IMR-90 (cell line): ENCODE measurements around the gene SAMSN1.

Source experiments
- CTCF ChIP-seq: conservative IDR thresholded peaks from 2 replicates; pipeline ENCODE4 v1.5.1; 2012; ENCODE audit warnings: mild to moderate bottlenecking, low read depth, low read length, improper control_type of control experiment
- POLR2A ChIP-seq: IDR thresholded peaks from 2 replicates; pipeline ENCODE4 v1.6.1; 2012; ENCODE audit warnings: mild to moderate bottlenecking, low read depth, low read length
- RAD21 ChIP-seq: IDR thresholded peaks from 2 replicates; pipeline ENCODE4 v1.6.1; 2012; ENCODE audit warnings: low read length, improper control_type of control experiment
- RFX5 ChIP-seq: IDR thresholded peaks from 2 replicates; pipeline ENCODE4 v1.8.0; 2012; ENCODE audit warnings: low read depth, mild to moderate bottlenecking, low read length, moderate library complexity
- USF2 ChIP-seq: fragments of 150-350 bp; IDR thresholded peaks from 2 replicates; pipeline ENCODE4 v1.6.1; 2017; ENCODE audit warnings: mild to moderate bottlenecking, antibody characterized with exemption, low read length, low read depth

GRCh38 chr21:14541841-14542490 is 4.1 kb downstream of the SAMSN1 start:
- TF ChIP-seq POLR2A (no peak), CTCF (no peak), USF2 (no peak), RAD21 (no peak), RFX5 (no peak)
